Measurements from ENCODE around the gene UPF2.

The UPF2 gene

DNA sequence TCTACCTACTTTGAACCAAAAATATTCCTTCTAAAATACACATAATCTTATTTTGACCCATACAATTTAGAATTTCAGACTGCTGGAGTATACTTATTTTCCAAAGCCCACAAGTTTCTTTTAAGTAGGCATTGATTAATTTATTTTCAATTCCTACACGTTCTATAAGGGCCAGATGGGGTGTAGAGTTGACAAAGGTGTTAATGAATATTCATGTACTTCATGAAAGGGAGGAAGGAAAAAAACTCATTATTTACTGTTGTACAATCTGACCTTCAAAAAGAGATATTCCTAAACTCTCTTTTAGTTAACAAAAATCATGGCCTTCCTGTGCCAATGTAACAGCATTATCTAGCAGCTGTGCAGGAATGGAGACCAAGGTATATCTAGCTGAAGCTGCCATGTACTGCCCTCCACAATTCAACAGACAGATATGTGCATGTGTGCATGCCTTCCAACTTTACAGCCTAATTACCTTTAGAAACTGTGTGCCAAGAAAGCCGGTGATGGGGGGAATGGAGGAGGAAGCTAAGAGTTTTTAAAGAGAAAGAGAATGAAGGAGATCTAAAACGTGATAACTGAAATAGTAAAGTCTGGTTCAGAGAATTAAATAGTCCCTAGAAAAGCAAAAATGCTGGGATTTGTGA is 108.9 kb downstream of the UPF2 start:
- H3K27me3 ChIP-seq (replicated peaks; ENCODE audit: insufficient read depth, low read length), result no peaks in the 10 kb centered on the region
- H3K4me2 ChIP-seq (ENCODE audit: low read depth, low read length), result no peak overlapping the region
- H3F3A ChIP-seq (ENCODE audit: insufficient read depth, low read length), result no peaks in the 10 kb centered on the region
- H3K36me3 ChIP-seq (replicated peaks; ENCODE audit: insufficient read depth, low read length), result peaks cover 3% of the 10 kb centered on the region; the same call in 1 of the 2 replicates
- no peak for TF ChIP-seq EZH2 (optimal IDR thresholded peaks at IDR 0.05; ENCODE audit: low read depth, low read length)
- no peak for TF ChIP-seq CTCF (IDR thresholded peaks at IDR 0.05; ENCODE audit: low read length)
- no peak for TF ChIP-seq EZH2phosphoT487 (IDR thresholded peaks at IDR 0.05; ENCODE audit: low read length)
- H3K4me3 ChIP-seq (ENCODE audit: low read length), result no peak overlapping the region
- H3K79me2 ChIP-seq (ENCODE audit: low read length), result no peaks in the 10 kb centered on the region
- H3K9me3 ChIP-seq (replicated peaks; ENCODE audit: insufficient read depth, low read length), result no peaks in the 10 kb centered on the region
- no peak overlapping the region for H2AFZ ChIP-seq (ENCODE audit: low read length)
- no peaks in the 10 kb centered on the region for H3K4me1 ChIP-seq (ENCODE audit: low read length)
- H3K9ac ChIP-seq (ENCODE audit: low read length), result no peak overlapping the region
- H4K20me1 ChIP-seq (ENCODE audit: insufficient read depth, low read length), result no peaks in the 10 kb centered on the region
- DNase-seq, result no peak
- no peaks in the 10 kb centered on the region for H3K9me2 ChIP-seq (replicated peaks; ENCODE audit: insufficient read depth, low read length)
- H3K27ac ChIP-seq (ENCODE audit: low read length), result no peak overlapping the region

GRCh38 chr10:11931038-11931437 is 111.6 kb downstream of the UPF2 start:
- Histone ChIP-seq H3K36me3 (replicated peaks; ENCODE audit: insufficient read depth, low read length) (peaks cover 3% of the 10 kb centered on the region; the same call in 1 of the 2 replicates), H3F3A (ENCODE audit: insufficient read depth, low read length) (no peaks in the 10 kb centered on the region), H3K9me2 (replicated peaks; ENCODE audit: insufficient read depth, low read length) (no peaks in the 10 kb centered on the region), H3K79me2 (ENCODE audit: low read length) (no peaks in the 10 kb centered on the region), H3K4me2 (ENCODE audit: low read depth, low read length) (no peak overlapping the region), H2AFZ (ENCODE audit: low read length) (no peak overlapping the region), H4K20me1 (ENCODE audit: insufficient read depth, low read length) (no peaks in the 10 kb centered on the region), H3K9me3 (replicated peaks; ENCODE audit: insufficient read depth, low read length) (no peaks in the 10 kb centered on the region), H3K4me3 (ENCODE audit: low read length) (no peak overlapping the region), H3K27me3 (replicated peaks; ENCODE audit: insufficient read depth, low read length) (no peaks in the 10 kb centered on the region), H3K27ac (ENCODE audit: low read length) (no peak overlapping the region), H3K4me1 (ENCODE audit: low read length) (no peaks in the 10 kb centered on the region), H3K9ac (ENCODE audit: low read length) (no peak overlapping the region)
- DNase-seq, result no peak
- no peak for TF ChIP-seq CTCF (IDR thresholded peaks at IDR 0.05; ENCODE audit: low read length)
- no peak for TF ChIP-seq EZH2phosphoT487 (IDR thresholded peaks at IDR 0.05; ENCODE audit: low read length)
- no peak for TF ChIP-seq EZH2 (optimal IDR thresholded peaks at IDR 0.05; ENCODE audit: low read depth, low read length)

DNA sequence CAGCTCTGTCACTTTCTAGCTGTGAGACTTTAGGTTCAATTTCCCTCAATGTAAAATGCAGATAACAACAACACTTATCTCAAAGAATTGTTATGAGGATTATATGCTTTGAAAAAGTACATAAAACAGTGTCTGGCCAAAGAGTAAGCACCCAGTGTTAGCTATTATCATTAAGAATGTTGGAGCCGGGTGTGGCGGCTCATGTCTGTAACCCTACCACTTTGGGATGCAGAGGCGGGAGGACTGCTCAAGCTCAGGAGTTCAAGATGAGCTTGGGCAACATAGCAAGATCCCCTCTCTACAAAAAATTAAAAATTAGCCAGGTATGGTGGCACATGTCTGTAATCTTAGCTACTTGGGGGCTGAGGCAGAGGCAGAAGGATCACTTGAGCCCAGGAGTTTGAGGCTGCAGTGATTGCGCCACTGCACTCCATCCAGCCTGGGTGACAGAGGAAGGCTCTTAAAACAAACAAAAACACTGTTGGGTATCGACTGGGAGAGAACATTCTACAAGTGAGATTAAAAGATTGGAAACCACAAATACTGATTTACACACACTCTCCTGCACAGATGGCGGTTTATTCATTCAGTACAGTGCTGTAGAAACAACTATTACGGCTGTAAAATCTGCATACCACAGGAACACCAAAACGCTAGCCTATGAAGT is 112.2 kb downstream of the UPF2 start:
- Histone ChIP-seq H3K27ac (ENCODE audit: low read length) (no peak overlapping the region), H3K4me2 (ENCODE audit: low read depth, low read length) (no peak overlapping the region), H3K9me2 (replicated peaks; ENCODE audit: insufficient read depth, low read length) (no peaks in the 10 kb centered on the region), H3K4me3 (ENCODE audit: low read length) (no peak overlapping the region), H3K27me3 (replicated peaks; ENCODE audit: insufficient read depth, low read length) (no peaks in the 10 kb centered on the region), H3K9me3 (replicated peaks; ENCODE audit: insufficient read depth, low read length) (no peaks in the 10 kb centered on the region), H4K20me1 (ENCODE audit: insufficient read depth, low read length) (no peaks in the 10 kb centered on the region), H2AFZ (ENCODE audit: low read length) (no peak overlapping the region), H3K4me1 (ENCODE audit: low read length) (no peaks in the 10 kb centered on the region), H3K79me2 (ENCODE audit: low read length) (no peaks in the 10 kb centered on the region), H3K9ac (ENCODE audit: low read length) (no peak overlapping the region), H3K36me3 (replicated peaks; ENCODE audit: insufficient read depth, low read length) (peaks cover 3% of the 10 kb centered on the region; the same call in 1 of the 2 replicates), H3F3A (ENCODE audit: insufficient read depth, low read length) (no peaks in the 10 kb centered on the region)
- DNase-seq, result no peak
- TF ChIP-seq EZH2 (optimal IDR thresholded peaks at IDR 0.05; ENCODE audit: low read depth, low read length) (no peak), EZH2phosphoT487 (IDR thresholded peaks at IDR 0.05; ENCODE audit: low read length) (no peak), CTCF (IDR thresholded peaks at IDR 0.05; ENCODE audit: low read length) (no peak)
